GM12872 (cell line): ENCODE measurements around the gene ALDH1A1.

Experiments used
- CTCF ChIP-seq: IDR thresholded peaks from 3 replicates; pipeline ENCODE4 v1.5.1; 2011; ENCODE audit warnings: low read depth, mild to moderate bottlenecking, low read length, moderate library complexity; ENCODE audit not compliant: insufficient read depth

ALDH1A1 gene

GRCh38 chr9:72888943-72889342 is 63.9 kb downstream of the ALDH1A1 start:
- TF ChIP-seq CTCF: no peak

- TF ChIP-seq CTCF: no peak
Measured at GRCh38 chr9:72888067-72888466, 64.8 kb downstream of the ALDH1A1 start.

DNA sequence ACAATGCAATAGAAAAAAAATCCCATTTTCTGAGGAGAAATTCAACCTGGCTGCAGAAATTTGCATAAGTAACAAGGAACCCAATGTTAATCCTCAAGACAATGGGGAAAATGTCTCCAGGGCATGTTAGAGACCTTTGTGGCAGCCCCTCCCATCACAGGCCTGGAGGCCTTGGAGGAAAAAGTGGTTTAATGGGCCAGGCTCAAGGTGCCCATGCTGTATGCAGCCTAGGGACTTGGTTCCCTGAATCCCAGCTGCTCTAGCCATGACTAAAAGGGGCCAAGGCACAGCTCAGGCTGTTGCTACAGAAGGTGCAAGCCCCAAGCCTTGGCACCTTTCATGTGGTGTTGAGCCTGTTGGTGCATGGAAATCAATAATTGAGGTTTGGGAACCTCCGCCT is 66.5 kb downstream of the ALDH1A1 start:
- no peak for TF ChIP-seq CTCF

GRCh38 chr9:72884508-72884907 is 68.3 kb downstream of the ALDH1A1 start:
- TF ChIP-seq CTCF: no peak

DNA sequence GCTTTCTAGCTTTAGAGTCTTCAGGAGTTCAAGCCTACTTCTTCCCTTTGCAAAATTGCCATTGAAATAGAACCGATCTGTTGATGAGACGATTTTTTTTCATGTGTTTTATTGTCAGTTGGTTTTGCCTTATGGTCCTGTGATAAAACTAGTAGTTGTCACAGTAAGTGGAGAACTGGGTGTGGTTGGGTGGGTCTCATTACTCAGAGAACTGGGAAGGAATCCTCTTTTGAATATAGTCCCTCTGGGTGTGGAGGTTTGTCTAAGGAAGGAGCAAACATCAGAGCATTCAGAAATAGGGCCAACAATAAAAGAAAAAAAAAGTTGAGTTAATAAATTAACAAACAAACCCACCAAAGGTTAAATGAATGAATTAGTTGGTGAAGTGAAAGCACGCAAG is 69.0 kb downstream of the ALDH1A1 start:
- TF ChIP-seq CTCF: no peak

DNA sequence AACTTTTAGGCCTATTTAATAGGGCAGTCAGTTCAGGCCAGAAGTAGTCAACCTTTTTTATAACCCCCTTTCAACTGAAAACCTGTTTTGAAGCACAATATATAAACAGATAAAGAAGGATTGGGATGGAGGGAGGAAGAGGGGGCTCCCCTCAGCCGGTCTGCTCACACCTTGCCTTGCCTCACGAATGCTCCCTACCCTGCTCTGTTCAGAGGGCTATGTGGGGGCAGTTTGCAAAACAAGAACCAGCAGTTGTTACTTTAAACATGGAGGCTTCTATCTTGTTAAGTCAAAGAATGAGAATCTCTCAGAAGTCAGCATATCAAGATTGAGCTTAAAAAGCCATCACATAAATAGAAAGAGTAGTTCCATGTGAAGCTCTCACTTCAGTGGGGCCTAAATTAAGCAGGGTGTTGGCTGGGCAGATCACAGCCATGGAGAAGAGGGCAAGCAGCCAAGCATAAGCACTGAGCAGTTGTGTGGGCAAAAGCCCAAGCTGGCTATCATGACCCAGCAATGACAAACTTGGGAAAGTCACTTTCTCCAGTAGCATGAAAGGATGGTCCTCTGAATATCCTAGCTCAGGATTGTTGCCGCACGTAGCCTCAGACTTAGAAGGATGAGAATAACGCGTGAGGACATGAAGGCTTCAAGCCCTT is 70.6 kb downstream of the ALDH1A1 start:
- TF ChIP-seq CTCF: no peak

- TF ChIP-seq CTCF: no peak
Measured at GRCh38 chr9:72880821-72881220, 72.0 kb downstream of the ALDH1A1 start.
